HG03432 (cell line): ENCODE results near the gene TIMM21.

ENCODE experiments used
- ATAC-seq: cut with Tn5 transposase; IDR thresholded peaks from one replicate; pipeline ENCODE4 v1.9.1; 2021; ENCODE audit warnings: mild to moderate bottlenecking, moderate library complexity; ENCODE audit not compliant: unreplicated experiment

Gene TIMM21, protein sequence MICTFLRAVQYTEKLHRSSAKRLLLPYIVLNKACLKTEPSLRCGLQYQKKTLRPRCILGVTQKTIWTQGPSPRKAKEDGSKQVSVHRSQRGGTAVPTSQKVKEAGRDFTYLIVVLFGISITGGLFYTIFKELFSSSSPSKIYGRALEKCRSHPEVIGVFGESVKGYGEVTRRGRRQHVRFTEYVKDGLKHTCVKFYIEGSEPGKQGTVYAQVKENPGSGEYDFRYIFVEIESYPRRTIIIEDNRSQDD

GRCh38 chr18:74147779-74148542 is at the start of gene TIMM21, which contains the start of gene FBXO15:
TSS of gene TIMM21 (plus strand) at chr18:74148523. CDS start at chr18:74148809, 286 bp downstream.
TSS of gene FBXO15 (minus strand) at chr18:74147834. CDS start at chr18:74147785, 49 bp downstream.
- ATAC-seq: peak; percentile 89

- ATAC-seq: no peak
These were observed 39.9 kb upstream of the TIMM21 start for GRCh38 chr18:74108460-74108859.

DNA sequence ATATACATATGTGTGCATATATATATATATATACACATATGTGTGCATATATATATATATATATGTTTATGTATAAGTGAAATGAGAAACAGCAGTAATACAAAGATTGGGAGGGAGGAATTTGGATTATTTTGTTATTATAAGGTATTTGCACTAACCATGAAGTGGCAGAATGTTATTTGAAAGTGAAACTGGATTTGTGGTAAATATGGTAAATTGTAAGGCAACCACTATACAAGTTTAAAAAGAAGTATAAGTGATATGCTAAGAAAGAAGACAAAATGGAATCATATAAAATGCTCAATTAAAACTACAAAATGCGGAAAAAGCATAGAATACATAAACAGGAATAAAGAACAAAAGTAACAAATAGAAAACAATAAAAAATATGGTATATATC is 38.2 kb upstream of the TIMM21 start:
- no peak for ATAC-seq

DNA sequence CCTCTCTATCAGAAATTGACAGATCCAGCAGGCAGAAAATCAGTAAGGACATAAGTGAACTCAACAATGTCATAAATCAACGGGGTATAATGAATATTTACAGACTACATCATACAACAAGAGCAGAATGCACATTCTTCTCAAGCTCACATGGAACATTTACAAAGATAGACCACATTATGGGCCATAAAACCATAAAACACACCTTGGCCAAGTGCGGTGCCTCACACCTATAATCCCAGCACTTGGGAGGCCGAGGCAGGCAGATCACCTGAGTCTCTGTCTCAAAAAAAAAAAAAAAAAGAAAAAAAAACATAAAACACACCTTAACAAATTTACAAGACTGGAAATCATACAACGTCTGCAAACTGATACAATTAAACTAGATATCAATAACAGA is 37.3 kb upstream of the TIMM21 start:
- ATAC-seq: no peak

- ATAC-seq: no peak
These were observed 34.6 kb upstream of the TIMM21 start for GRCh38 chr18:74113711-74114110.

- no peak for ATAC-seq
These were observed 34.2 kb upstream of the TIMM21 start for GRCh38 chr18:74114116-74114515.

GRCh38 chr18:74115046-74115445 is 33.3 kb upstream of the TIMM21 start:
- ATAC-seq: no peak

DNA sequence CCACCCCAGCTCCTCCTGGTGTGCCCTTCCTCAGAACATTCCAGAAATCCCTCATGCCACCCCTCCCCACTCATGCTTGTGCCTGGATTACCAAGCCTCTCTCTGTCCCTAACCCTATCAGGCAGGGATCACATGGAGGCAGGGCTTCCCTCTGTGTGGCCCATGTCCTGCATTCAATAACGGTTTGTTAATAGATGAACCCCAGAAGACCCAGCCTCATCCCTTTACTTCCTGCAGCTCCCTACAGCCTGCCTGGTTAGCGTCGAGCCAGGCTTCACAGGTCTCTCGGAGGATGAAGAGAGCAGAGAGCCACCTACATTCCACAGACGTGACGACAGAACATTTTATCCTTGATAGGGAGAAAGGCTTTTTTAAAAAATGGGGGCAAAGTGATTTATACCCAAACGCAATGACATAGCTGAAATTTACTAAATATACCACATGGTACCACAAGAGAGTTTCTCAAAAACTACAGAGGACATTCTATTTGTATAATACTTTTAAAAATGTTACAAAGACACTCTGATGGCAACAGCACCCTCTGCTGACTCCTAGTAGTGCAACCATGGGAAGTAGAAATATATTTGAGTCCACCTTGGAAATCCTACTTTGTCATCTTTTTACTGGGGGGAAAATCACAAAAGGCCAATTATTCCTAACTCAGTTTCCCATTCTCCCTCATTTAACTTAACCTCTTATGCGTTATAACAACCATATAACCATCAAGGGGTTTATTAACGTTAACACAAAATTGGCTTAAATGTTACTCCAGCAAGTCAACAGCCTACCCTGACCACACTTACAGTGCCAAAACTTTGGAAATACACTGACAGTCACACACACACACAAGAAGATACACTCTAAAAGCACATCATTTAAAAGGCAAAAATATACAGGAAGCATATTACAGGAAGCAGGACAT is 31.4 kb upstream of the TIMM21 start:
- ATAC-seq: peak; percentile 57

GRCh38 chr18:74123200-74123599 is 25.1 kb upstream of the TIMM21 start:
- no peak for ATAC-seq

GRCh38 chr18:74124642-74125041 is 23.7 kb upstream of the TIMM21 start:
- ATAC-seq: no peak

DNA sequence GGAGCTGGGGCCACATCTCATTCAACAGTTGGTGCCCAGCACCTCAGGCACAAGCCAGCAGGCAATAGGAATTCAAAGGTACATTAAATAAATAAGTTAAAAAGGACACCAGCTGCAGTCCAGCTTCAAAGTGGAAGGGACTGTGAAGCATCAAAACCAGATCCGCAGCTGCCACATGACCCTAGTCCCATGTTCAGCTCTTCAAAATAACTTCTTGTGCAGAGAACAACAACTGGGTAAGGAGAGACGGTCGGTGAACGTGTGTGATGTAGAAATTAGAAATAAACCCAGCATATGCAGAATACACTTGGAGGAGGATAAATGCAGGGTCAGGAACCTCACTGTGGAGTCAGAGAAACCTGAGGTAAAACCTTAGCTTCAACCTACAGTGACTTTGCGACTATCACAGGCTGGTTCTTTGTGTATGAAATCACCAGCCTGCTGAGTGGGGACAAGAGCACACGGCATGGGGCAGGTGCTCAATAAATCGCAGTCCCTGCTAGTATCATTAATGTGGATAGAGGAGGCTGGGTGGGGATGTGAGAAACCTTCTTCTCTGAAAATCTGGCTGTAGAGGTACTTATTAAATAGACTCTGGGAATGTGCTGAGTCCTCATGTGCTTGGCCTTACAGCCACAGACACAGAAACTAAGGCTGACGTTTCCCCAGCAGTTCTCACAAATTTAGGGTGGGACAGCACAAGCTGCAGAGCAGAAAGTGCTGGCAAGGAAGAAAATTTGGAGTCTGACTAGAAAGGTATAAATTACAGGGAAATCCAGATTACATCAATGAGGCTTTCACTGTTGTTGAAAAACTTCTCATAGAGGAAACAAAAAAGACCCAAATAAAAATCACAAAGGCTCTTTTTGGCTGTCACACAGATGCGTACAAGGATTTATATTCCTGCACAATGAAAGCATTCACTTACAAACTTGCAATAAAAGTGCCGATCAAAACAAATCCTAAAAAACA is 21.4 kb upstream of the TIMM21 start:
- ATAC-seq: no peak

DNA sequence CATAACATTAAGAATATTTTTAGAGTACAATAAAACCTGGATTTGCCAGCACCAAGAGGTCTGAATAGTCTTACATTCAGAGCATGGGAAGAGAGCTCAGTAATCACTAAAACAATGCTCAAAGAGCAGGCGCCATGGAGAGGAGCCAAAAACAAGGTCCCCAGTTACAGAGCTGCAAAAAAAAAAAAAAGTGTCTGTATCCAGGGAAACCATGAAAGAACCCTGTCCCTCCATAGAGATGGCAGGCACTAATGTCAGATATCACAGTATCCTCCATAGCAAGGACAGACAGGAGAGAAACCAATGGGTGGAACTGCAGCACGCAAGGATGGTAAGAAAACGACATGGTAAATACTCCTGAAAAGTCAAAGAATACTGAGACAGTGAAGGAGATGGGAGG is 20.2 kb upstream of the TIMM21 start:
- ATAC-seq: no peak

DNA sequence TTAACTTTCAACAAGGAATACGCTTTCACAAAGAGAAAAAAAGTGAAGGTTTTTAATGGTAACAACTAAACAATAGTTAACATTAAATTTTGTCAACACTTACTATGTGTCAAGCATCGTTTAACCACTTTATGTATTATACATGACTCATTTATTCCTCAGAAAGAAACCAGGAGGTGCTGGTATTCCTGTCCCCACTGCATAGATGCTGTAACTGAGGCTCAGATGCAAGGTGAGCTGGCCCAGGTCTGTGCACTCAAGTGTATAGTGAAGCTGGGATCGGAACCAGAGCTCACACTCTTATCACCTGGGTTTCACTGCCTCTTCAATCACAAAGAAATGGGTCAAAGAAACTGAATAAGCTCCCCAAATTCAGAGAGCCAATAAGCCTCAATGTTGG is 17.2 kb upstream of the TIMM21 start:
- no peak for ATAC-seq

GRCh38 chr18:74132201-74132600 is 16.1 kb upstream of the TIMM21 start:
- no peak for ATAC-seq

DNA sequence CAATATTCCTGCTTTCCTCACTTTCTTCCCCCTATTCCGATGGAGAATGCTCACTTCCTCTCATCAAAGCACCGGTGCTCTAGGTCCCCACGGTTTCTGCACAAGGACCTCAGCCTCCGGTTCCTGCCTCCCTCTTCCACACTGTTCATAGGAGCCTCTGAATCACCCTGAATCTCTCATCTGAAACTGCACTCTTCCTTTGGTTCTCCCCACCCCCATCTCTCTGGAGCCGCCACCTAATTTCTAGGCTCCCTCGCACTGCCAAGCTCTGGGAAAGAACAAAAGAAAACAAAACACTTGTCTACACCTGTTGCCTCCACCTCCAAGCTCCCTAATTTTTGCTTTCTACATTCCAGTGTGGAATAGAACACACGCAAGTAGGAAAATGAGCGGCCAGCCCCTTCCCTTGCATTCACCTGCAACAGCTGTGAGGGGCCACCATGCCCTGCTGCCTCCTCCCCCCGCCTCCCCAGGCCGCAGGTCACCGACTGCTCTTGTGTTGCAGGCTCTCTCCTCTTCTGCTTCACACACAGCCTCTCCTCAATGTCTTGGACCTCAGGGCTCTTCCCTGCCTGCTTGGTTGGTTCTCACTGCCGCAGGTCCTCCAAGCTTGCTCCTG is 10.3 kb upstream of the TIMM21 start:
- ATAC-seq: no peak

GRCh38 chr18:74139411-74139810 is 8.9 kb upstream of the TIMM21 start:
- ATAC-seq: peak; percentile 39

- peak; percentile 78 for ATAC-seq
These were observed 8.4 kb upstream of the TIMM21 start for GRCh38 chr18:74139888-74140287.

GRCh38 chr18:74140582-74140981 is 7.7 kb upstream of the TIMM21 start:
- ATAC-seq: no peak

DNA sequence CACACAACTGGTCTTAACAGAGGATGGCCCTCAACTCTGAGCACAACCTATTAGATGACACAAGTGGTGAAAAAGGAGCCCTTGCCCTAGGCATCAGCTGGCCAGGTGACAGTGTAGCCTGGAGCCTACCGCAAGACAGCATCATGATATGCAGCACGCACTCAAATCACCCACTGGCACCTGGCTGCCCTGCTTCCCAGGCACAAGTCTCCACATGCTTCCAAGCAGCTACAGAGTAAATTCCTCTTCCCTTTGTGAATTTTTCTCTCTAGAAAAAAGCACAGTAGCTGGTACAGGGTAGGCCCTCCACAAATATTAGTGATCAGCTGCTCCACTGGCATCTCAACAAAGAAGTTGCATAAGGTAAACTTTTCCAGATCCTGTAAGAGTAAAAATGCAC is 6.7 kb upstream of the TIMM21 start:
- no peak for ATAC-seq

- ATAC-seq: no peak
These were observed 6.1 kb upstream of the TIMM21 start for GRCh38 chr18:74142252-74142651.
